GM10266 (cell line): ENCODE measurements around the gene SPAG7.

Experiments used
- DNase-seq: peaks from one replicate; pipeline ENCODE4 v3.0.0; 2012; ENCODE audit errors: extremely low spot score
- CTCF ChIP-seq: IDR thresholded peaks from 2 replicates; pipeline ENCODE4 v1.5.1; 2012; ENCODE audit warnings: mild to moderate bottlenecking, low read depth; ENCODE audit not compliant: control insufficient read depth, insufficient read depth; ENCODE audit errors: missing control alignments

The SPAG7 gene

GRCh38 chr17:4968486-4969046 is 949 bp upstream of the SPAG7 start:
- TF ChIP-seq CTCF = no peak
- DNase-seq = no peak

- no peak for TF ChIP-seq CTCF
- DNase-seq = peak; percentile 98
These were observed 626 bp downstream of the SPAG7 start for GRCh38 chr17:4966844-4967538.

- no peak for DNase-seq
- TF ChIP-seq CTCF = no peak
These were observed 2.2 kb downstream of the SPAG7 start for GRCh38 chr17:4965311-4965986.

GRCh38 chr17:4960279-4960922 is 7.2 kb downstream of the SPAG7 start:
- TF ChIP-seq CTCF = no peak
- DNase-seq = no peak

GRCh38 chr17:4959261-4959965 is 8.2 kb downstream of the SPAG7 start:
- no peak for DNase-seq
- no peak for TF ChIP-seq CTCF

- TF ChIP-seq CTCF = no peak
- no peak for DNase-seq
These were observed 9.5 kb downstream of the SPAG7 start for GRCh38 chr17:4958102-4958501.
